Peyer's patch (tissue), 4 donors: ENCODE measurements around the gene CCDC78.
"Not testable (repeated sequence)": the region's sequence is repeated elsewhere in the genome, so short reads cannot be mapped to it uniquely, and the experiment has no call there.

Experiments used
- CTCF ChIP-seq, 6 experiments: fragments of 450-650 bp in 4 of 6; fragments of 200-600 bp in 2 of 6; sonication (generic) in 1 of 6; IDR thresholded peaks; one replicate each; pipeline ENCODE4 v1.5.1; 2017 to 2019; ENCODE audit warnings: antibody characterized with exemption in 6 of 6, mild to moderate bottlenecking in 3 of 6, moderate library complexity in 1 of 6
- POLR2A ChIP-seq, 2 donors: fragments of 450-650 bp; IDR thresholded peaks; one replicate each; pipeline ENCODE4 v1.5.1; 2017; ENCODE audit warnings: antibody characterized with exemption in 2 of 2, mild to moderate bottlenecking in 2 of 2, moderate library complexity in 2 of 2

GRCh38 chr16:754121-754607 is 27.9 kb upstream of the CCDC78 start:
- not testable (repeated sequence) for TF ChIP-seq CTCF, POLR2A (IDR thresholded peaks at IDR 0.05)
